ENCODE data around the gene WDR86. TPM values are rescaled to one million over a fixed set of nuclear protein-coding genes. Genes with fewer than 3 reads are reported as not detected.

WDR86 gene
- total and polyA plus RNA-seq, 3 experiments from 2014 or later = 0.55 to 10.4 (median 0.59) TPM

- no peaks in the 10 kb centered on the region for H3K36me3 ChIP-seq (ENCODE audit: insufficient read depth, low read length)
- ChIA-PET CTCF (interaction anchor here (1.7 to 2.4 kb wide), 3 partner anchors 20 to 61 kb away, joined by 5 to 17 read pairs (median 9); partner anchors contain the start of gene WDR86), POLR2A (no interaction called here)
- Mint-ChIP-seq H3K27ac (peak overlapping the region; percentile 70 to 96 (median 90)), H3K9me3 (no peaks in the 10 kb centered on the region), H3K4me1 (peaks cover 44 to 58% (median 45%) of the 10 kb centered on the region in 3 donors), H3K27me3 (no peaks in the 10 kb centered on the region), H3K36me3 (no peaks in the 10 kb centered on the region), H3K4me3 (peak overlapping the region in 6 of 7 donors; percentile 45 to 83 (median 75))
- peak overlapping the region; percentile 15 for H3K4me3 ChIP-seq (ENCODE audit: low read length)
- H3K9me3 ChIP-seq (ENCODE audit: low read length) = no peaks in the 10 kb centered on the region
- no peaks in the 10 kb centered on the region for H3K27me3 ChIP-seq (ENCODE audit: insufficient read depth, low read length, poor library complexity, severe bottlenecking)
- H3K4me1 ChIP-seq (ENCODE audit: insufficient read depth, low read length) = peaks cover 76% of the 10 kb centered on the region
- no peak overlapping the region for H3K27ac ChIP-seq (ENCODE audit: low read depth, low read length)
- no peak for DNase-seq
Observed at GRCh38 chr7:151429237-151429559, 19.4 kb upstream of the WDR86 start.

DNA sequence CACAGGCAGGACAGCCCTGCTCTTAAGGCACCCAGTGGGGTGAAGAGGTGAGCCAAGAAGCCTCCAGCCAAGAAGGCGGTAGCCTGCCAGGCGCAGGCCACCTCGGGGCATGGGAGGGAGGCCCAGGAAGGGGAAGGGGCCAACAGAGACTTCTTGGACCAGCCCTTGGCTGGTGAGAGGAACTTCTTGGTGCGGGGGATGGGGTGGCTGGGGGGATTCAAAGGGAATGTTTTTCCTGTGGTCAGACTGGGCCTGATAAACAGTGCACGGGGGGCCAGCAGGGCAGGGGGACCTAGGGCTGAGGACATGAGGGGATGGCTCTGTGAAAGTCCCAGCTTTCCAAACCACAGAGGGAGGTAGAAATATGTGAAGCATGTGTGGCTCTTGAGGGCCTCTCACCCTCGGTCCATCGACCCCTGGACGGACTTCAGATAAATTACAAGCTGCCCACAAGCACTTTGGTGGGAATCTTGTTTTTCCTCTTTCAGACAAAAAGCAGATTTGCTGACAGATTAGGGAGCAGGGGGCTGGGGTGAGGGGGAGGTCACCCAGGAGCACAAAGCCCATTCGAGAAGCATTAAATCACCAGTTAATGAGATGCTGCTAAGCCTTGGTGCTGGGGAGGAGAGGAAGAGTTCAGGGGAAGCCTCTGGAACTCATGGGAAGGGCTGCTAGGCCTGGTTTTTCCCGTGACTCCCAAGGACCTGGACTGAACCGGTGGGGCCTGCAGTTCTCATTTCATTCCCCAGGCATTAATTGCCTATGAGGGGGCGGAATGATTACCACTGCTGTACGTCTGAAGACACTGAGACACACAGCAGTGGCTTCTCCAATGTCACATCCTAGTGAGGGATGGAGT lies 18.8 kb upstream of the WDR86 start:
- Mint-ChIP-seq H3K4me3 (peak overlapping the region in 5 of 7 donors; percentile 5 to 70 (median 34)), H3K4me1 (peaks cover 44 to 57% (median 45%) of the 10 kb centered on the region in 3 donors), H3K27ac (peak overlapping the region; percentile 55 to 93 (median 84)), H3K9me3 (no peaks in the 10 kb centered on the region), H3K36me3 (no peaks in the 10 kb centered on the region), H3K27me3 (no peaks in the 10 kb centered on the region)
- ChIA-PET POLR2A (interaction anchor here (0.6 kb wide), 1 partner anchor 12 kb away, joined by 3 read pairs; no protein-coding TSS in a partner anchor), CTCF (interaction anchor here (2.4 to 3.3 kb wide), 2 partner anchors 19 to 20 kb away, joined by 14 to 17 read pairs; no protein-coding TSS in a partner anchor)
- DNase-seq = no peak
- Histone ChIP-seq H3K4me3 (ENCODE audit: low read length) (peak overlapping the region; percentile 15), H3K27me3 (ENCODE audit: insufficient read depth, low read length, poor library complexity, severe bottlenecking) (no peaks in the 10 kb centered on the region), H3K9me3 (ENCODE audit: low read length) (no peaks in the 10 kb centered on the region), H3K36me3 (ENCODE audit: insufficient read depth, low read length) (no peaks in the 10 kb centered on the region), H3K27ac (ENCODE audit: low read depth, low read length) (no peak overlapping the region), H3K4me1 (ENCODE audit: insufficient read depth, low read length) (peaks cover 72% of the 10 kb centered on the region)

GRCh38 chr7:151427705-151428377 lies 18.0 kb upstream of the WDR86 start:
- H3K4me1 ChIP-seq (ENCODE audit: insufficient read depth, low read length) = peaks cover 65% of the 10 kb centered on the region
- ChIA-PET POLR2A (interaction anchor here (0.6 kb wide), 1 partner anchor 12 kb away, joined by 3 read pairs; no protein-coding TSS in a partner anchor), CTCF (interaction anchor here (3.3 kb wide), 1 partner anchor 20 kb away, joined by 14 read pairs; no protein-coding TSS in a partner anchor)
- no peak overlapping the region for H3K27ac ChIP-seq (ENCODE audit: low read depth, low read length)
- Mint-ChIP-seq H3K4me3 (peak overlapping the region in 3 of 7 donors; percentile 39 to 51 (median 44)), H3K4me1 (peaks cover 37 to 50% (median 40%) of the 10 kb centered on the region in 3 donors), H3K9me3 (no peaks in the 10 kb centered on the region), H3K36me3 (no peaks in the 10 kb centered on the region), H3K27ac (peak overlapping the region in 6 of 8 donors; percentile 36 to 92 (median 70)), H3K27me3 (no peaks in the 10 kb centered on the region)
- no peak overlapping the region for H3K4me3 ChIP-seq (ENCODE audit: low read length)
- peak in 1 of 5 donors; percentile 26 for DNase-seq
- H3K27me3 ChIP-seq (ENCODE audit: insufficient read depth, low read length, poor library complexity, severe bottlenecking) = no peaks in the 10 kb centered on the region
- H3K36me3 ChIP-seq (ENCODE audit: insufficient read depth, low read length) = no peaks in the 10 kb centered on the region
- H3K9me3 ChIP-seq (ENCODE audit: low read length) = no peaks in the 10 kb centered on the region

DNA sequence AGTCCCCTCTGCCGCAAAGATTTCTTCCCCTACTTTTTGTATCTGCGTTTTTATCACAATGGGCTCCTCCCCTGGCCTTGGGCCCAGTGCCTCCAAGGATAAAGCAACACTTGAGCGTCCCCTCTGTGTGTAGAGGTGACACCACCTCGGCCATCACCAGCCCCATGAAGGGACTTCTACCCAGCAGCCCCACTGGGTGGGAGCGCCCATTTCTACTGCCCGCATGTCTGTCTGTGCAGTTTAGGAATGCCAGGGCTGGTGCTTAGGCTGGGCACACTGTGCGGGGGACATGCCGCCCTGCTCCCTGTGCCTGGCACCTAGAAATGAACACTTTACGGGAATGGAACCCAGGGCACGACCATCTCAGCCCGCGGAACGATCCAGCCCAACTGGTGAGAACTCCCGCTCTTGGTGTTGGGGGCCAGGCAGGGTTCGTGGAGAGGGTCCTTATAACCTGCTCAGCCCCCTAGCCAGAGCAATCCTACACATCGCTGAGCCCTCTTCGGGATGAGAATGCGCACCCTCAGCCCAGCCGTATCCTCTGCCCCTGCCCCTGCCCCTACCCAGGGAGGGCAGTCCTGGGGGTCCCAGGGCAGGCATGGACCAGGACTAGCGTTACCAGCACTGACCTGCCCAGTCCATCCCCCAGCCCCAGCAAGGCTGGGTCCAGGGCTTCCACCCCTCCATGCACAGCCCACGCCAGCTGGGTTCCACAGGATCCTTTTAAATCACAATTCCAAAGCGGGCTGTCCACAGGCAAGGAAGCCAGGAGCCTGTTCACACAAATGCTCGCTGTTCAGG lies 17.3 kb upstream of the WDR86 start:
- no peak overlapping the region for H3K4me3 ChIP-seq (ENCODE audit: low read length)
- H3K36me3 ChIP-seq (ENCODE audit: insufficient read depth, low read length) = no peaks in the 10 kb centered on the region
- peak overlapping the region in 2 of 8 donors; percentile 47 to 58 for H3K27ac Mint-ChIP-seq
- DNase-seq = no peak
- H3K9me3 Mint-ChIP-seq = peaks cover 0 to under 1% (median 0%) of the 10 kb centered on the region in 5 donors
- H3K9me3 ChIP-seq (ENCODE audit: low read length) = no peaks in the 10 kb centered on the region
- ChIA-PET POLR2A (no interaction called here), CTCF (interaction anchor here (3.3 kb wide), 1 partner anchor 20 kb away, joined by 14 read pairs; no protein-coding TSS in a partner anchor)
- peaks cover 57% of the 10 kb centered on the region for H3K4me1 ChIP-seq (ENCODE audit: insufficient read depth, low read length)
- H3K27me3 Mint-ChIP-seq = peaks cover 0 to under 1% of the 10 kb centered on the region in 2 donors
- no peaks in the 10 kb centered on the region for H3K27me3 ChIP-seq (ENCODE audit: insufficient read depth, low read length, poor library complexity, severe bottlenecking)
- peak overlapping the region in 1 of 7 donors; percentile 44 for H3K4me3 Mint-ChIP-seq
- peaks cover 34 to 43% (median 36%) of the 10 kb centered on the region in 3 donors for H3K4me1 Mint-ChIP-seq
- peaks cover 0 to under 1% (median 0%) of the 10 kb centered on the region in 3 donors for H3K36me3 Mint-ChIP-seq
- H3K27ac ChIP-seq (ENCODE audit: low read depth, low read length) = no peak overlapping the region

DNA sequence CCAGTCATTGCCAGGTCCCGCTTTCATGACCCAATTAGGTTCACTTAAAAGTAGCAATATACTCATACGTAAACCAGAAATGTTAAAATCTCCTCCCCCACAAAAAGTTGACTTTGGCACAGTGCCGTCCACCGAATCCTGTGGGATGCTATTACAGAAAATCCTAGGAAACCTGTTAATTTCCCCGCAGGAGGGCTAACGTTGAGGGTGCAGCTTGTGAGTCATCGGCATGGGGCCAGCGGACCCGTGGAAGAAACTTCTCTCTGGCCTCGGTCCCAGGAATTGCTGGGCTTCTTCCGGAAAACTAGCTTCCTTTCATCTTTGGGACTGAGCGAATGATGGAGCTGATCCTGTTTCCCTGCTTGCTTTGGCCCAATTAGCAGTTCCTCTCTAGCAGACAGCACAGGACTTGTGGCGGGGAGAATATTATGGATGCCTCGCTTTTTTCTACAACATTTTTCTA lies 16.6 kb upstream of the WDR86 start:
- H3K4me1 Mint-ChIP-seq = peaks cover 31 to 40% (median 33%) of the 10 kb centered on the region in 3 donors
- peak overlapping the region in 2 of 8 donors; percentile 47 to 69 for H3K27ac Mint-ChIP-seq
- H3K27me3 Mint-ChIP-seq = peaks cover 0 to 7% of the 10 kb centered on the region in 2 donors
- no peak overlapping the region for H3K4me3 Mint-ChIP-seq
- ChIA-PET POLR2A (no interaction called here), CTCF (interaction anchor here (3.3 kb wide), 1 partner anchor 21 kb away, joined by 14 read pairs; no protein-coding TSS in a partner anchor)
- Histone ChIP-seq H3K4me1 (ENCODE audit: insufficient read depth, low read length) (peaks cover 51% of the 10 kb centered on the region), H3K27ac (ENCODE audit: low read depth, low read length) (no peak overlapping the region), H3K4me3 (ENCODE audit: low read length) (no peak overlapping the region), H3K9me3 (ENCODE audit: low read length) (no peaks in the 10 kb centered on the region), H3K36me3 (ENCODE audit: insufficient read depth, low read length) (no peaks in the 10 kb centered on the region), H3K27me3 (ENCODE audit: insufficient read depth, low read length, poor library complexity, severe bottlenecking) (no peaks in the 10 kb centered on the region)
- H3K36me3 Mint-ChIP-seq = peaks cover 0 to 7% (median 0%) of the 10 kb centered on the region in 3 donors
- peaks cover 0 to 4% (median 0%) of the 10 kb centered on the region in 5 donors for H3K9me3 Mint-ChIP-seq
- no peak for DNase-seq

DNA sequence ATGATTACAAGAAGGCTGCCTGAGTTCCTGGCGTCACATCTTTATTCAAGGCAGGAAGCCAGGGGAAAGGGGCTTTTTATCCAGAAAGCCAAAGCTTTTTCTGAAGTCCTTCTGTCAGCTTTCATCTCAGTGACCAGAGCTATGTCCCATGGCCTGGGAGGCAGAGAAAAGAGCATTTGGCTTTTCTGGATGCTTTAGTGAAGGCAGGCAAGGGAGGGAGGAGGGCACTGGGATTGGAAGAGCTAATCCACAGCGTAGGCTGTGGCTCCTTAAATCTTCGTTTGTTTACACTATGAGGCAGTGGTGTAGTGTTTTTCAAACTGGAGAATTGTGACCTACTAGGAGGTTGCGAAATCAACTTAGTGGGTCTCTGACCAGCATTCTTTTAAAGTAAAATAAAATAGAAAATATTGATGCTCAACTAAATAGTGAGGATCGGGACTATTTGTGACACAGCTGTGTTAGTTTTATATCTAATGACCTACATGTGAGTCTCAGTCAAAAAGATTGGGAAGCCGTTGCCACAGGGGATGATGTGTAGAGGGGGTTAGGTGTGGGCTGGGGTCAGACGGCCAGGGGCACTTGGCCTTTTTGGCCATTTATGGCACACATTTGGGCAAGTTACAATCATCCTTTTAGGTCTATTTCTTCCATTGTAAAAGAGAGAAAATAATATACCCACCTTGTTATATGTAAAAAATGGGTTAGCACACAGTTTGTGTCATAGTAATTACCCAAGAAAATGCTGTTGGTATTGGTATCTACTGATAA lies 16.0 kb upstream of the WDR86 start:
- Mint-ChIP-seq H3K36me3 (peaks cover 0 to 8% (median 0%) of the 10 kb centered on the region in 3 donors), H3K27me3 (peaks cover 0 to 7% of the 10 kb centered on the region in 2 donors), H3K4me1 (peaks cover 29 to 34% (median 30%) of the 10 kb centered on the region in 3 donors), H3K27ac (no peak overlapping the region), H3K4me3 (no peak overlapping the region), H3K9me3 (peaks cover 0 to 4% (median 0%) of the 10 kb centered on the region in 5 donors)
- DNase-seq = no peak
- peaks cover 45% of the 10 kb centered on the region for H3K4me1 ChIP-seq (ENCODE audit: insufficient read depth, low read length)
- H3K27ac ChIP-seq (ENCODE audit: low read depth, low read length) = no peak overlapping the region
- no peaks in the 10 kb centered on the region for H3K9me3 ChIP-seq (ENCODE audit: low read length)
- H3K27me3 ChIP-seq (ENCODE audit: insufficient read depth, low read length, poor library complexity, severe bottlenecking) = no peaks in the 10 kb centered on the region
- POLR2A ChIA-PET = no interaction called here
- CTCF ChIA-PET = interaction anchor here (3.3 kb wide), 1 partner anchor 22 kb away, joined by 14 read pairs; no protein-coding TSS in a partner anchor
- H3K36me3 ChIP-seq (ENCODE audit: insufficient read depth, low read length) = no peaks in the 10 kb centered on the region
- no peak overlapping the region for H3K4me3 ChIP-seq (ENCODE audit: low read length)

GRCh38 chr7:151424799-151425198 lies 15.0 kb upstream of the WDR86 start:
- POLR2A ChIA-PET = no interaction called here
- Histone ChIP-seq H3K27ac (ENCODE audit: low read depth, low read length) (no peak overlapping the region), H3K4me1 (ENCODE audit: insufficient read depth, low read length) (peaks cover 34% of the 10 kb centered on the region), H3K27me3 (ENCODE audit: insufficient read depth, low read length, poor library complexity, severe bottlenecking) (no peaks in the 10 kb centered on the region), H3K9me3 (ENCODE audit: low read length) (no peaks in the 10 kb centered on the region), H3K36me3 (ENCODE audit: insufficient read depth, low read length) (no peaks in the 10 kb centered on the region), H3K4me3 (ENCODE audit: low read length) (no peak overlapping the region)
- Mint-ChIP-seq H3K27me3 (peaks cover 0 to 7% of the 10 kb centered on the region in 2 donors), H3K4me1 (peaks cover 20 to 23% (median 22%) of the 10 kb centered on the region in 3 donors), H3K27ac (peak overlapping the region in 2 of 8 donors; percentile 56 to 88), H3K9me3 (peaks cover 0 to 10% (median 7%) of the 10 kb centered on the region in 5 donors), H3K4me3 (no peak overlapping the region), H3K36me3 (peaks cover 0 to 18% (median 1%) of the 10 kb centered on the region in 3 donors)
- DNase-seq = no peak
- CTCF ChIA-PET = no interaction called here
